BJ (cell line): ENCODE results near the gene SMAD7. TPM values are rescaled to one million over a fixed set of nuclear protein-coding genes. Genes with fewer than 3 reads are reported as not detected.

Experiments used
- CTCF ChIA-PET: fragments of 350-600 bp; formaldehyde crosslinking; extraction: SDS; loops from one replicate; lab custom pipeline; 2021; ENCODE audit warnings: antibody characterized with exemption, inconsistent platforms; lab: Yijun Ruan, JAX
- POLR2A ChIA-PET: fragments of 300-600 bp; sonication (Branson Sonifier 250); formaldehyde crosslinking; extraction: SDS; loops from one replicate; lab custom pipeline; 2021; ENCODE audit warnings: antibody characterized with exemption; lab: Charles Lee
- DNase-seq: peaks from one replicate; pipeline ENCODE4 v3.0.0-alpha.2; 2011; ENCODE audit warnings: low read depth
- H3K27me3 ChIP-seq: 2 replicates; pipeline ENCODE4 v1.6.0; 2011; ENCODE audit warnings: low read length; ENCODE audit not compliant: control insufficient read depth, insufficient read depth
- H3K36me3 ChIP-seq: 2 replicates; pipeline ENCODE4 v1.5.1; 2011; ENCODE audit warnings: low read length; ENCODE audit not compliant: control insufficient read depth, insufficient read depth
- H3K4me3 ChIP-seq: 2 replicates; pipeline ENCODE4 v1.5.1; 2011; ENCODE audit warnings: low read depth, mild to moderate bottlenecking, control low read depth, low read length
- polyA plus RNA-seq: library from polyadenylated mRNA; depleted of rRNA; stranded (reverse); fragments of >200 nt; gene quantifications from 2 replicates; pipeline ENCODE4 v1.2.3, GENCODE V29; 2011
- TF ChIP-seq, protein P1 (sequence below): IDR thresholded peaks from 2 replicates; pipeline ENCODE4 v1.5.1; 2011; ENCODE audit warnings: low read depth, mild to moderate bottlenecking, control low read depth, inconsistent platforms, low read length, moderate library complexity; ENCODE audit not compliant: insufficient read depth

Gene SMAD7
- polyA plus RNA-seq, 1 experiment, result 24.2 TPM

DNA sequence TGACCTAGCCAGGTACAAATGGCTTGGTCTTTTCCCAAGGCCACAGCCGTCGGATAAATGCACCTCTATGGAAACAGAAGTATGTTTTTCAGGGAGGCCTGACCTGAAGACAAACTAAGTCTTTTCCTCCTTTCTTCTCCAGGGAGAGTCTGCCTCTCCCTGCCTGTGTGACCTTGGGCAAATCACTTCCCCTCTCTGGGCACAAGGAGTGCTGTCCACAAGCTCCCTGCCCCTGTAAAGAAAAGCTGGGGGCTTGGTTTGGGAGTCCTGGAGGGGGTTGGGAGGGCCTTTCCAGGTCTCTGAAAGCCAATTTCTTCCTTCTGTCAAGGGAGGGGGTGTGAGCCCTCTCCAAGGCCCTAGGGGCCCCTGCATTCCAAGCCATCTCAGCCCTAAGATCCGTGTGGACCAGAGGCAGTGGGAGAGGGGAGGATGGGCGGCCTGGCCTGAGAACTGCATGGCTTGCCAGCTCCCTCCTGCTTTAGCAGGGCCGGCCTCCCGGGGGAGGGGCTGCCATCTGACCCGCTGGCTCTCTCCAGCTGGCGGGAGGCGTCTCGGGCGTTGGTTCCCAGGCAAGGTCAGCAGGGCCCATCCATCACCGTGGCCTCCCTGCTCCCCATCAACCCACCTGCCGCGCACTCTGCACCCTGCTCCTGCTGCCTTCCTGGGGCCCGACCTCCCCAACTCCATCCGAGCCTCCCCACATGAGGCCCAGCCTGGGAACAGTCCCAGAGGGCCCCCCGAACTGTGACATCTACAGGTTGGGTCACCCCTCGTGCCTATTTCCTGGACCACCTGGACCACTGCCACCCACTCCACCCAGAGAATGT is 61.4 kb downstream of the SMAD7 start:
- H3K36me3 ChIP-seq, result no peaks in the 10 kb centered on the region
- POLR2A ChIA-PET, result no interaction called here
- CTCF ChIA-PET, result no interaction called here
- no peak overlapping the region for H3K4me3 ChIP-seq
- H3K27me3 ChIP-seq, result no peaks in the 10 kb centered on the region
- TF ChIP-seq, protein P1, sequence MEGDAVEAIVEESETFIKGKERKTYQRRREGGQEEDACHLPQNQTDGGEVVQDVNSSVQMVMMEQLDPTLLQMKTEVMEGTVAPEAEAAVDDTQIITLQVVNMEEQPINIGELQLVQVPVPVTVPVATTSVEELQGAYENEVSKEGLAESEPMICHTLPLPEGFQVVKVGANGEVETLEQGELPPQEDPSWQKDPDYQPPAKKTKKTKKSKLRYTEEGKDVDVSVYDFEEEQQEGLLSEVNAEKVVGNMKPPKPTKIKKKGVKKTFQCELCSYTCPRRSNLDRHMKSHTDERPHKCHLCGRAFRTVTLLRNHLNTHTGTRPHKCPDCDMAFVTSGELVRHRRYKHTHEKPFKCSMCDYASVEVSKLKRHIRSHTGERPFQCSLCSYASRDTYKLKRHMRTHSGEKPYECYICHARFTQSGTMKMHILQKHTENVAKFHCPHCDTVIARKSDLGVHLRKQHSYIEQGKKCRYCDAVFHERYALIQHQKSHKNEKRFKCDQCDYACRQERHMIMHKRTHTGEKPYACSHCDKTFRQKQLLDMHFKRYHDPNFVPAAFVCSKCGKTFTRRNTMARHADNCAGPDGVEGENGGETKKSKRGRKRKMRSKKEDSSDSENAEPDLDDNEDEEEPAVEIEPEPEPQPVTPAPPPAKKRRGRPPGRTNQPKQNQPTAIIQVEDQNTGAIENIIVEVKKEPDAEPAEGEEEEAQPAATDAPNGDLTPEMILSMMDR, result no peak
- DNase-seq, result no peak

DNA sequence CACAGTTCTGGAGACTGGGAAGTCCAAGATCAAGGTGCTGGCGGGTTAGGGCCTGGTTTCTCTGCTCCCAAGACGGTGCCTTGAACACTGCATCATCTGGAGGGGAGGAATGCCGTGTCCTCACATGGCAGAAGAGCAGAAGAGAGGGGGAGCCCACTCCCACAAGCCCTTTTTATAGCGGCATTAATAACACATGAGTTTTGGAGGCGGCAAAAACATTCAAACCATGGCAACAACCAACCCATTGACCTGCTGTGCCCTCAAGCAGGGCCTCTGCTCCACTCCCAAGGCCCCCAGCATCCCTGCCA is 62.0 kb downstream of the SMAD7 start:
- ChIA-PET POLR2A (no interaction called here), CTCF (interaction anchor here (0.6 kb wide), 1 partner anchor 46 kb away, joined by 3 read pairs; no protein-coding TSS in a partner anchor)

GRCh38 chr18:48887905-48888772 is 62.6 kb downstream of the SMAD7 start:
- POLR2A ChIA-PET, result no interaction called here
- CTCF ChIA-PET, result interaction anchor here (0.6 kb wide), 1 partner anchor 46 kb away, joined by 3 read pairs; no protein-coding TSS in a partner anchor
- DNase-seq, result no peak
- TF ChIP-seq, protein P1, result no peak
- H3K36me3 ChIP-seq, result no peaks in the 10 kb centered on the region
- no peaks in the 10 kb centered on the region for H3K27me3 ChIP-seq
- no peak overlapping the region for H3K4me3 ChIP-seq

More for the DNA sequence above, 62.0 kb downstream of the SMAD7 start:
- no peak for DNase-seq
- Histone ChIP-seq H3K27me3 (no peaks in the 10 kb centered on the region), H3K36me3 (no peaks in the 10 kb centered on the region), H3K4me3 (no peak overlapping the region)
- TF ChIP-seq, protein P1, result no peak

DNA sequence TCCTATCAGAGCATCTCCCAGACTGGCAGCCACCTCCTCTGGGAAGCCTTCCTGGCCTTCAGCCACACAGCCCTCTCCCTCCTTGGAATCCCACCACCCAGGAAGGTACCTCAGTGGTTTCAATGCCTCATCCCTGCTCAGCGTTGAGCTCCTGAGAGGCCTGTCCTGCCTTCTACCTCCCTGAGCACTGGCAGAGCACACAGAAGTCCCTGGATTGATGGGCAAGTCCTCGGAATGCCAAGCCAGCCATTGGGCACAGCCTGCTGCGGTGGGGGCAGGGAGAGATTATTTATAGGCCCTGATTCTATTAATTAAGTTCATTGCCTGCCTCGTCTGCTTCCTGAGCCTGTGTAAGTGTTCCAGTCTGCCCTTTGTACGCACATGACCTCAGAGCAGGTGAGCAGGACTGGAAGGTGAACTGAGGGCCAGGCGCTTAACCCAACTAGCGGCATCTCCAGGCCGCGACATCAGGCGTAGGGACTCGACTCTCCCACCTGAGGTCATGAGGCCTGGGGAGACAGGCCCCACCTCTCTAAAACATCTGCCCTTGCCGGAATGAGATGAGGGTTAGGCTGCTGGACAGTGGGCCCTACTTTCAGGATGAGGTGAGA is 63.4 kb downstream of the SMAD7 start:
- ChIA-PET CTCF (no interaction called here), POLR2A (no interaction called here)

More for the DNA sequence above, 63.4 kb downstream of the SMAD7 start:
- Histone ChIP-seq H3K27me3 (no peaks in the 10 kb centered on the region), H3K36me3 (no peaks in the 10 kb centered on the region), H3K4me3 (no peak overlapping the region)
- TF ChIP-seq, protein P1, result no peak
- no peak for DNase-seq
